ENCODE data around the gene GRM4.

GRM4 gene

DNA sequence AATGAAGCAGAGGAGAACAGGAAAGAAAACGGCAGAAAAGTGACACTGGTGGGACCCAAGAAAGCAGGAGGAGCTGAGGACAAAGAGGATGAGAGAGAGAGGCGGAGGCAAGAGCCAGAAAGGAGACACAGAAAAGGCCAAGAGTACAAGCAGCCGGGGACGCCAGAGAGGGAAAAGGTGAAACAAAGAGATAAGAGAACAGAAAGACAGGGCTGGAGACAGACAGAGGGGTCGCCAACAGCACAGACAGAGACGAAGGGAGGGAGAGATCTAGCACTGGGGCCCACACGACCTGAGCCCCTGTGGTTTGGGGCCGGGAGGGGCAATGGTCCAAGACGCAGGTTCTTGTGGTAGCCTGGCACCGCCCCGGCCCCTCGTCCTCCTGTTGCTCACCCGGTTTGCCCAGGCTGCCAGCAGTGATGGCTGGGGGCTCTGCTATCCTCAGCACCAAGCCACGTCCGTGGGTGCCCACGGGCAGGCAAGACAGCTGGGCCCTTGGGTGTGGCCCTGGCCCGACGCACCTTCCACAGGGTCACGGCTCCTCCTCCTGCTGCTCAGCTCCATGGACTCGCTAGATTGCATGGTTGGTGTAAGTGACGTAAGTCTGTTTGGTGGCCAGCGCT, 123.5 kb downstream of the GRM4 start:
- no peak overlapping the region for H3K4me3 ChIP-seq (replicated peaks; ENCODE audit: low read depth, low read length)
- TF ChIP-seq, protein P1, sequence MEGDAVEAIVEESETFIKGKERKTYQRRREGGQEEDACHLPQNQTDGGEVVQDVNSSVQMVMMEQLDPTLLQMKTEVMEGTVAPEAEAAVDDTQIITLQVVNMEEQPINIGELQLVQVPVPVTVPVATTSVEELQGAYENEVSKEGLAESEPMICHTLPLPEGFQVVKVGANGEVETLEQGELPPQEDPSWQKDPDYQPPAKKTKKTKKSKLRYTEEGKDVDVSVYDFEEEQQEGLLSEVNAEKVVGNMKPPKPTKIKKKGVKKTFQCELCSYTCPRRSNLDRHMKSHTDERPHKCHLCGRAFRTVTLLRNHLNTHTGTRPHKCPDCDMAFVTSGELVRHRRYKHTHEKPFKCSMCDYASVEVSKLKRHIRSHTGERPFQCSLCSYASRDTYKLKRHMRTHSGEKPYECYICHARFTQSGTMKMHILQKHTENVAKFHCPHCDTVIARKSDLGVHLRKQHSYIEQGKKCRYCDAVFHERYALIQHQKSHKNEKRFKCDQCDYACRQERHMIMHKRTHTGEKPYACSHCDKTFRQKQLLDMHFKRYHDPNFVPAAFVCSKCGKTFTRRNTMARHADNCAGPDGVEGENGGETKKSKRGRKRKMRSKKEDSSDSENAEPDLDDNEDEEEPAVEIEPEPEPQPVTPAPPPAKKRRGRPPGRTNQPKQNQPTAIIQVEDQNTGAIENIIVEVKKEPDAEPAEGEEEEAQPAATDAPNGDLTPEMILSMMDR (IDR thresholded peaks at IDR 0.05; ENCODE audit: low read length, missing control alignments): no peak
- DNase-seq (ENCODE audit: low read depth): no peak

DNA sequence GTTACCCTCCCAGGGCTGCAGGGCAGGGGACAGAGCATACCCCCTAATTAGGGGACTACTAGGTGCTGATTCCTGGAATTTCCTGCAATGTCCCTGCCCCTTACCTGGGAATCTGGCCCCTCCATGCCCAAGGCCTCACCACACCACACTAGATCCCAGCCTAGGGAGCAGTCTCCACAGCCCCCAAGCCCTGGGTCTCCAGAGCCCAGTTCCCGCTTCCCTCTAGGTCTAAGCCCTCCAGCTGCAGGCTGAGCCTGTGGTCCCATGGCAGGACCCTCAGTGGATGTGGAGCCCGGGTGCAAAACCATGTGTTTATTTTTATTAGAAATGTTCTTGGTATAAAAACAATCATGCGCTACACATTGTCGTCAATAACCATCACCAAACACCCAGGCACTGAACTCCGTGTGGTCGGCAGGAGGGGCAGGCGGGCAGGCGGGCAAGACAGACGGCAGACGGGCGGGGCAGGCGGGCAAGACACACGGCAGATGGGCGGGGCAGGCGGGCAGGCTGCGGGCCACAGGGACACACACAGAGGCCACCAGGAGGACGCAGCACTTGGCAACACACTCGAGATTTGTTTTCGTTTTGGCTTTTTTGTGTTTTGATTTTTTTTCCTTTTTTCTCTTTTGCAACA, 124.2 kb downstream of the GRM4 start:
- no peak for DNase-seq (ENCODE audit: low read depth)
- H3K4me3 ChIP-seq (replicated peaks; ENCODE audit: low read depth, low read length): no peak overlapping the region
- TF ChIP-seq, protein P1 (IDR thresholded peaks at IDR 0.05; ENCODE audit: low read length, missing control alignments): no peak

GRCh38 chr6:34020807-34021553, 124.9 kb downstream of the GRM4 start:
- TF ChIP-seq, protein P1 (IDR thresholded peaks at IDR 0.05; ENCODE audit: low read length, missing control alignments): no peak
- no peak overlapping the region for H3K4me3 ChIP-seq (replicated peaks; ENCODE audit: low read depth, low read length)
- no peak for DNase-seq (ENCODE audit: low read depth)

GRCh38 chr6:34020278-34020677, 125.6 kb downstream of the GRM4 start:
- TF ChIP-seq, protein P1 (IDR thresholded peaks at IDR 0.05; ENCODE audit: low read length, missing control alignments): no peak
- no peak overlapping the region for H3K4me3 ChIP-seq (replicated peaks; ENCODE audit: low read depth, low read length)
- no peak for DNase-seq (ENCODE audit: low read depth)

GRCh38 chr6:34018961-34019606, 126.8 kb downstream of the GRM4 start:
- TF ChIP-seq, protein P1 (IDR thresholded peaks at IDR 0.05; ENCODE audit: low read length, missing control alignments): no peak
- H3K4me3 ChIP-seq (replicated peaks; ENCODE audit: low read depth, low read length): no peak overlapping the region
- DNase-seq (ENCODE audit: low read depth): no peak

GRCh38 chr6:34018026-34018425, 127.9 kb downstream of the GRM4 start:
- no peak overlapping the region for H3K4me3 ChIP-seq (replicated peaks; ENCODE audit: low read depth, low read length)
- no peak for DNase-seq (ENCODE audit: low read depth)
- TF ChIP-seq, protein P1 (IDR thresholded peaks at IDR 0.05; ENCODE audit: low read length, missing control alignments): no peak
